Ascending aorta (tissue), 2 donors: ENCODE results near the gene ACO2. TPM values are rescaled to one million over a fixed set of nuclear protein-coding genes. Genes with fewer than 3 reads are reported as not detected.

ENCODE experiments used
- DNase-seq, 2 donors: peaks; one replicate each; pipeline ENCODE4 v3.0.0-alpha.2; 2019; ENCODE audit warnings: low spot score in 2 of 2
- H3K27ac ChIP-seq, 2 donors: fragments of 200-600 bp; sonication (generic); one replicate each; pipeline ENCODE4 v1.5.1; 2016 to 2017; ENCODE audit warnings: mild to moderate bottlenecking in 1 of 2
- H3K27me3 ChIP-seq: fragments of 200-600 bp; sonication (generic); one replicate; pipeline ENCODE4 v1.5.1; 2017
- H3K36me3 ChIP-seq, 2 donors: fragments of 200-600 bp; sonication (generic); one replicate each; pipeline ENCODE4 v1.5.1; 2016
- H3K4me1 ChIP-seq, 2 donors: fragments of 200-600 bp; sonication (generic); one replicate each; pipeline ENCODE4 v1.5.1; 2016 to 2017; ENCODE audit warnings: mild to moderate bottlenecking in 1 of 2
- H3K4me3 ChIP-seq, 2 donors: fragments of 200-600 bp; sonication (generic); one replicate each; pipeline ENCODE4 v1.5.1; 2016 to 2017; ENCODE audit warnings: mild to moderate bottlenecking in 1 of 2
- H3K9me3 ChIP-seq, 2 donors: fragments of 200-600 bp; sonication (generic); one replicate each; pipeline ENCODE4 v1.5.1; 2016
- CTCF ChIP-seq, 3 experiments: fragments of 200-600 bp in 2 of 3; fragments of 450-650 bp in 1 of 3; sonication (generic) in 2 of 3; IDR thresholded peaks; one replicate each; pipeline ENCODE4 v1.5.1; 2016 to 2019; ENCODE audit warnings: antibody characterized with exemption in 3 of 3, mild to moderate bottlenecking in 1 of 3, moderate library complexity in 1 of 3
- intact Hi-C: fragments of 100-400 bp; cut with DNase I; formaldehyde crosslinking; loops from one replicate; pipeline ENCODE4 v1.15.1; 2023
- total RNA-seq: library from RNA; depleted of rRNA; stranded (reverse); fragments of >200 nt; gene quantifications from one replicate; pipeline ENCODE4 v1.1.0, GENCODE V29; 2016

Gene ACO2
- total RNA-seq, 1 donor from 2014 or later = 81.1 TPM

- intact Hi-C loops = loop anchor here (2.0 to 5.0 kb wide), 3 partner anchors 48 to 517 kb away; partner anchors contain the start of gene RBX1
- no peak for DNase-seq
- peak overlapping the region; percentile 93 to 96 for H3K27ac ChIP-seq
- H3K36me3 ChIP-seq = peaks cover 23 to 30% of the 10 kb centered on the region in 2 donors
- peak overlapping the region; percentile 94 to 97 for H3K4me3 ChIP-seq
- no peak for TF ChIP-seq CTCF (IDR thresholded peaks at IDR 0.05)
- H3K27me3 ChIP-seq = no peaks in the 10 kb centered on the region
- H3K9me3 ChIP-seq = no peaks in the 10 kb centered on the region
- H3K4me1 ChIP-seq = peaks cover 3 to 17% of the 10 kb centered on the region in 2 donors
These were observed 418 bp downstream of the ACO2 start for GRCh38 chr22:41469218-41469851.

GRCh38 chr22:41470886-41471285 is 2.0 kb downstream of the ACO2 start:
- no peak for TF ChIP-seq CTCF (IDR thresholded peaks at IDR 0.05)
- Histone ChIP-seq H3K9me3 (no peaks in the 10 kb centered on the region), H3K36me3 (peaks cover 8 to 15% of the 10 kb centered on the region in 2 donors), H3K27me3 (no peaks in the 10 kb centered on the region), H3K4me3 (no peak overlapping the region), H3K27ac (no peak overlapping the region), H3K4me1 (peaks cover 3 to 17% of the 10 kb centered on the region in 2 donors)
- DNase-seq = no peak
- intact Hi-C loops = no loop called here

- Histone ChIP-seq H3K4me3 (no peak overlapping the region), H3K9me3 (no peaks in the 10 kb centered on the region), H3K36me3 (peaks cover 2 to 8% of the 10 kb centered on the region in 2 donors), H3K4me1 (peaks cover 3 to 17% of the 10 kb centered on the region in 2 donors), H3K27me3 (no peaks in the 10 kb centered on the region), H3K27ac (no peak overlapping the region)
- no peak for TF ChIP-seq CTCF (IDR thresholded peaks at IDR 0.05)
- intact Hi-C loops = no loop called here
- DNase-seq = no peak
These were observed 2.7 kb downstream of the ACO2 start for GRCh38 chr22:41471568-41471967.

GRCh38 chr22:41474872-41475451 is 6.0 kb downstream of the ACO2 start:
- H3K27me3 ChIP-seq = no peaks in the 10 kb centered on the region
- no peak overlapping the region for H3K4me3 ChIP-seq
- no peaks in the 10 kb centered on the region for H3K36me3 ChIP-seq
- DNase-seq = no peak
- H3K9me3 ChIP-seq = no peaks in the 10 kb centered on the region
- intact Hi-C loops = no loop called here
- TF ChIP-seq CTCF (IDR thresholded peaks at IDR 0.05) = no peak
- H3K27ac ChIP-seq = no peak overlapping the region
- peaks cover 0 to 13% of the 10 kb centered on the region in 2 donors for H3K4me1 ChIP-seq

- Histone ChIP-seq H3K27me3 (no peaks in the 10 kb centered on the region), H3K4me3 (no peak overlapping the region), H3K4me1 (peaks cover 23 to 43% of the 10 kb centered on the region in 2 donors), H3K36me3 (no peaks in the 10 kb centered on the region), H3K27ac (peak overlapping the region in 1 of 2 donors; percentile 12), H3K9me3 (no peaks in the 10 kb centered on the region)
- intact Hi-C loops = no loop called here
- DNase-seq = no peak
- TF ChIP-seq CTCF (IDR thresholded peaks at IDR 0.05) = no peak
These were observed 9.6 kb downstream of the ACO2 start for GRCh38 chr22:41478473-41478872.
